ENCODE measurements around the gene SPATS1. TPM values are rescaled to one million over a fixed set of nuclear protein-coding genes. Genes with fewer than 3 reads are reported as not detected.

Gene SPATS1
- total RNA-seq, 1 experiment from 2014 or later = not detected

DNA sequence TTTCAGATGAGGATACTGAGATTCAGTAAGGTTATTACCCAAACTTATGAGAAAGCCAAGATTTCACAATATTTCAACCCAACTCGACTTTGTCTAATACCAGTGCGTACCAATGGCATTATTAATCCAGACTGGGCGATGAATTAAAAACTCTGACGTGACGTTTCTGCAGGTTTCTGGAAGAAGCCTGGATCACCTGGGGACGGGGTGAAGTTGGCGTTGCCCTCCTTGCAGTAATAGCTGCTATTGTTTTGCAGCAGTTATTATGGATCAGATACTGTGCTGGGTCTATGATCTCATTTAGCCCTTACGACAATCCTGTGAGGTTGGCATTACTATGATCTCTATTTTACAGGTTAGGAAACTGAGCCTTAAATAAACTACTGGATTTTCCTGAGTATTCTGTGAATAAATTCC lies 44.5 kb downstream of the SPATS1 start:
- peak overlapping the region; percentile 97 for H3K27ac ChIP-seq (ENCODE audit: low read length)
- peaks cover 21% of the 10 kb centered on the region; the same call in 1 of the 2 replicates for H3K4me1 ChIP-seq (ENCODE audit: control insufficient read depth, insufficient read depth, low read length)
- TF ChIP-seq, protein P1, sequence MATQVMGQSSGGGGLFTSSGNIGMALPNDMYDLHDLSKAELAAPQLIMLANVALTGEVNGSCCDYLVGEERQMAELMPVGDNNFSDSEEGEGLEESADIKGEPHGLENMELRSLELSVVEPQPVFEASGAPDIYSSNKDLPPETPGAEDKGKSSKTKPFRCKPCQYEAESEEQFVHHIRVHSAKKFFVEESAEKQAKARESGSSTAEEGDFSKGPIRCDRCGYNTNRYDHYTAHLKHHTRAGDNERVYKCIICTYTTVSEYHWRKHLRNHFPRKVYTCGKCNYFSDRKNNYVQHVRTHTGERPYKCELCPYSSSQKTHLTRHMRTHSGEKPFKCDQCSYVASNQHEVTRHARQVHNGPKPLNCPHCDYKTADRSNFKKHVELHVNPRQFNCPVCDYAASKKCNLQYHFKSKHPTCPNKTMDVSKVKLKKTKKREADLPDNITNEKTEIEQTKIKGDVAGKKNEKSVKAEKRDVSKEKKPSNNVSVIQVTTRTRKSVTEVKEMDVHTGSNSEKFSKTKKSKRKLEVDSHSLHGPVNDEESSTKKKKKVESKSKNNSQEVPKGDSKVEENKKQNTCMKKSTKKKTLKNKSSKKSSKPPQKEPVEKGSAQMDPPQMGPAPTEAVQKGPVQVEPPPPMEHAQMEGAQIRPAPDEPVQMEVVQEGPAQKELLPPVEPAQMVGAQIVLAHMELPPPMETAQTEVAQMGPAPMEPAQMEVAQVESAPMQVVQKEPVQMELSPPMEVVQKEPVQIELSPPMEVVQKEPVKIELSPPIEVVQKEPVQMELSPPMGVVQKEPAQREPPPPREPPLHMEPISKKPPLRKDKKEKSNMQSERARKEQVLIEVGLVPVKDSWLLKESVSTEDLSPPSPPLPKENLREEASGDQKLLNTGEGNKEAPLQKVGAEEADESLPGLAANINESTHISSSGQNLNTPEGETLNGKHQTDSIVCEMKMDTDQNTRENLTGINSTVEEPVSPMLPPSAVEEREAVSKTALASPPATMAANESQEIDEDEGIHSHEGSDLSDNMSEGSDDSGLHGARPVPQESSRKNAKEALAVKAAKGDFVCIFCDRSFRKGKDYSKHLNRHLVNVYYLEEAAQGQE (IDR thresholded peaks at IDR 0.05; ENCODE audit: insufficient read depth in 1 of 2, low read depth in 2 of 2, low read length in 1 of 2) = no peak
- TF ChIP-seq, protein P2, sequence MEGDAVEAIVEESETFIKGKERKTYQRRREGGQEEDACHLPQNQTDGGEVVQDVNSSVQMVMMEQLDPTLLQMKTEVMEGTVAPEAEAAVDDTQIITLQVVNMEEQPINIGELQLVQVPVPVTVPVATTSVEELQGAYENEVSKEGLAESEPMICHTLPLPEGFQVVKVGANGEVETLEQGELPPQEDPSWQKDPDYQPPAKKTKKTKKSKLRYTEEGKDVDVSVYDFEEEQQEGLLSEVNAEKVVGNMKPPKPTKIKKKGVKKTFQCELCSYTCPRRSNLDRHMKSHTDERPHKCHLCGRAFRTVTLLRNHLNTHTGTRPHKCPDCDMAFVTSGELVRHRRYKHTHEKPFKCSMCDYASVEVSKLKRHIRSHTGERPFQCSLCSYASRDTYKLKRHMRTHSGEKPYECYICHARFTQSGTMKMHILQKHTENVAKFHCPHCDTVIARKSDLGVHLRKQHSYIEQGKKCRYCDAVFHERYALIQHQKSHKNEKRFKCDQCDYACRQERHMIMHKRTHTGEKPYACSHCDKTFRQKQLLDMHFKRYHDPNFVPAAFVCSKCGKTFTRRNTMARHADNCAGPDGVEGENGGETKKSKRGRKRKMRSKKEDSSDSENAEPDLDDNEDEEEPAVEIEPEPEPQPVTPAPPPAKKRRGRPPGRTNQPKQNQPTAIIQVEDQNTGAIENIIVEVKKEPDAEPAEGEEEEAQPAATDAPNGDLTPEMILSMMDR (IDR thresholded peaks at IDR 0.05) = no peak
- TF ChIP-seq TCF7L2 (IDR thresholded peaks at IDR 0.05; ENCODE audit: low read depth, low read length) (no peak), POLR2AphosphoS5 (IDR thresholded peaks at IDR 0.05; ENCODE audit: low read depth, low read length) (no peak), SIN3A (IDR thresholded peaks at IDR 0.05; ENCODE audit: borderline replicate concordance, insufficient read depth, low read depth, low read length) (no peak)
- H3K36me3 ChIP-seq (ENCODE audit: control insufficient read depth, insufficient read depth, low read length) = peaks cover 3% of the 10 kb centered on the region
- BruUV-seq (replicated peaks) = TSS peak; percentile 89
- DNase-seq (ENCODE audit: low read depth, low spot score) (no peak), ATAC-seq (peak; percentile 63)
- peak overlapping the region; percentile 91 for H3K4me3 ChIP-seq (ENCODE audit: low read depth in 2 of 2, low read length in 2 of 2)
- H3K9me3 ChIP-seq (ENCODE audit: control insufficient read depth, insufficient read depth, low read depth, low read length) = no peaks in the 10 kb centered on the region
- in situ Hi-C loops (cut with HindIII; ENCODE audit: low pct_unique_long_range_greater_than_20kb, low sequenced_read_pairs) (no loop called here), intact Hi-C loops (cut with micrococcal nuclease; ENCODE audit: unreplicated experiment) (no loop called here)
- ChIA-PET CTCF (interaction anchor here (1.0 kb wide), 1 partner anchor 118 kb away, joined by 13 read pairs; no protein-coding TSS in a partner anchor), POLR2A (no interaction called here)
- H3K27me3 ChIP-seq (ENCODE audit: control insufficient read depth, insufficient read depth, low read length) = no peaks in the 10 kb centered on the region

DNA sequence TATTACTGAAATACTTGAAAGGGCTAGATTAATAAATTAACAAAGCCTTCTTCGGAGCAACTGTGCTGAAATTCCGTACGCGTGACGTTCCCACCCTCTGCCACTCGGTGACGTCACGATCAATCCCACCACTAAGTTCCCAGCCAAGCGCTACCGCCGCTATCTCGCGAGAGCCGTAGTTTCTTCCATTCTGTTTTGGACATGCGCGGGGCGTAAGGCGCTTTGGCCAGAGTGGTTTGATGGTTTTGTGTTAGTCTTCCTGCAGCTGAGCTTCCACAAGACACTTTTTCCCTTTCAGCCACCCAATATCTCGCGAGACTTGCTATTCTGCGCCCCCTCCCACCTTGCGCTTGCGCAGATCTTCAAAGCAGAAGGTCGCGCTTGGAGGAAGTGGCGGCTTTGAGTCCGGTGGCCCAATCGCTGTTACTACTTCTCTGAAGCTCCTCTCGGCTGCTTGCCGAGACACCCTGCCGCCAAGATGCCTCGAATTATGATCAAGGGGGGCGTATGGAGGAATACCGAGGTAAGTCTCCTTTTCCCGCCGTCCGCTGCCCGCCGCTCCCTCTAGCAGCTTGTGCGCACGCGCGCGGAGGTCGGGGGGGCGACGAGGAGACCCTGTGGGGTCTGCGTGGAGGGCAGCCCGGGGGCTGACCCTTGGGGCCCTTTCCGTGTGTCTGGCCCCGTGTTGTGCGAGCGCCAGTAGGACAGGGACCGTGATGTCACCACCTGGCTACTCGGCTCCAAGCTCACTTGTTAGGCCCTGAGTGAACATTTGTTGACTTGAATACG lies 45.1 kb downstream of the SPATS1 start, which contains the start of gene CDC5L:
TSS of gene CDC5L (plus strand) at position 361 of the 789 bp plus-strand sequence. CDS start at position 479, 118 bp downstream.
- H3K27ac ChIP-seq (ENCODE audit: low read length) = peak within 1 kb of the TSS; percentile 97
- in situ Hi-C loops (cut with HindIII; ENCODE audit: low pct_unique_long_range_greater_than_20kb, low sequenced_read_pairs) = no loop called here
- intact Hi-C loops (cut with micrococcal nuclease; ENCODE audit: unreplicated experiment) = no loop called here
- peak within 1 kb of the TSS; percentile 91 for H3K4me3 ChIP-seq (ENCODE audit: low read depth in 2 of 2, low read length in 2 of 2)
- POLR2A ChIA-PET = interaction anchor here (0.7 kb wide), 1 partner anchor 24 kb away, joined by 10 read pairs; no protein-coding TSS in a partner anchor
- H3K4me1 ChIP-seq (ENCODE audit: control insufficient read depth, insufficient read depth, low read length) = peaks cover 21% of the 10 kb centered on the region; the same call in 1 of the 2 replicates
- peaks cover 9% of the 10 kb centered on the region for H3K36me3 ChIP-seq (ENCODE audit: control insufficient read depth, insufficient read depth, low read length)
- CTCF ChIA-PET = interaction anchor here (1.0 kb wide), 1 partner anchor 119 kb away, joined by 13 read pairs; no protein-coding TSS in a partner anchor
- BruUV-seq (replicated peaks) = no TSS peak
- ATAC-seq = peak; percentile 97
- H3K9me3 ChIP-seq (ENCODE audit: control insufficient read depth, insufficient read depth, low read depth, low read length) = no peaks in the 10 kb centered on the region
- TF ChIP-seq, protein P2 (IDR thresholded peaks at IDR 0.05) = no peak
- TF ChIP-seq, protein P1 (IDR thresholded peaks at IDR 0.05; ENCODE audit: insufficient read depth in 1 of 2, low read depth in 2 of 2, low read length in 1 of 2) = no peak
- TF ChIP-seq SIN3A (IDR thresholded peaks at IDR 0.05; ENCODE audit: borderline replicate concordance, insufficient read depth, low read depth, low read length) = peak; percentile 28; the same call in 1 of the 2 replicates
- peak; percentile 95 for TF ChIP-seq POLR2AphosphoS5 (IDR thresholded peaks at IDR 0.05; ENCODE audit: low read depth, low read length)
- TF ChIP-seq TCF7L2 (IDR thresholded peaks at IDR 0.05; ENCODE audit: low read depth, low read length) = peak; percentile 94
- peak; percentile 99 for DNase-seq (ENCODE audit: low read depth, low spot score)
- no peaks in the 10 kb centered on the region for H3K27me3 ChIP-seq (ENCODE audit: control insufficient read depth, insufficient read depth, low read length)

Data from Panc1 (cell line).